Caco-2 (cell line): ENCODE data around the gene NNT. TPM values are rescaled to one million over a fixed set of nuclear protein-coding genes. Genes with fewer than 3 reads are reported as not detected.

ENCODE experiments used
- BruUV-seq: library from RNA; stranded (reverse); fragments of 400-500 nt; replicated peaks from 2 replicates; lab custom pipeline; 2021; lab: Mats Ljungman, UMichigan
- CTCF ChIA-PET: fragments of 300-600 bp; sonication (Branson Sonifier 250); formaldehyde crosslinking; loops from one replicate; lab custom pipeline; 2022; ENCODE audit warnings: antibody characterized with exemption; lab: Charles Lee
- POLR2A ChIA-PET: fragments of 300-600 bp; sonication (Branson Sonifier 250); formaldehyde crosslinking; loops from one replicate; lab custom pipeline; 2022; ENCODE audit warnings: antibody characterized with exemption; lab: Charles Lee
- DNase-seq, 2 experiments: peaks; one replicate each; pipeline versions ENCODE4 v3.0.0 to v3.0.0-alpha.2; 2020 to 2022
- H3K27me3 ChIP-seq: replicated peaks from 2 replicates; pipeline ENCODE4 v1.6.0; 2011; ENCODE audit warnings: low read length; ENCODE audit not compliant: control insufficient read depth, insufficient read depth
- H3K36me3 ChIP-seq: 2 replicates; pipeline ENCODE4 v1.5.1; 2011; ENCODE audit warnings: low read length; ENCODE audit not compliant: control insufficient read depth, insufficient read depth
- H3K4me1 ChIP-seq: fragments of 250-450 bp; sonication (Bioruptor Pico); 2 replicates; pipeline ENCODE4 v1.5.1; 2020; ENCODE audit warnings: mild to moderate bottlenecking
- H3K4me3 ChIP-seq: 2 replicates; pipeline ENCODE4 v1.5.1; 2011; ENCODE audit warnings: low read depth, mild to moderate bottlenecking, control low read depth, low read length
- H3K9me3 ChIP-seq: fragments of 250-450 bp; sonication (Bioruptor Pico); 2 replicates; pipeline ENCODE4 v1.5.1; 2020; ENCODE audit warnings: mild to moderate bottlenecking, moderate library complexity
- H3K27ac Mint-ChIP-seq: one replicate; pipeline ENCODE4 v1.8.0; 2022; ENCODE audit warnings: mixed read lengths; ENCODE audit not compliant: unreplicated experiment
- H3K27me3 Mint-ChIP-seq: one replicate; pipeline ENCODE4 v1.8.0; 2022; ENCODE audit warnings: mixed read lengths; ENCODE audit not compliant: insufficient read depth, unreplicated experiment
- H3K36me3 Mint-ChIP-seq: one replicate; pipeline ENCODE4 v1.8.0; 2022; ENCODE audit warnings: mild to moderate bottlenecking, mixed read lengths; ENCODE audit not compliant: insufficient read depth, unreplicated experiment
- H3K4me1 Mint-ChIP-seq: one replicate; pipeline ENCODE4 v1.8.0; 2022; ENCODE audit warnings: low read depth, mixed read lengths; ENCODE audit not compliant: unreplicated experiment
- H3K4me3 Mint-ChIP-seq: one replicate; pipeline ENCODE4 v1.8.0; 2022; ENCODE audit warnings: mild to moderate bottlenecking, moderate library complexity, mixed read lengths; ENCODE audit not compliant: unreplicated experiment
- H3K9me3 Mint-ChIP-seq: one replicate; pipeline ENCODE4 v1.8.0; 2022; ENCODE audit warnings: mixed read lengths; ENCODE audit not compliant: unreplicated experiment
- intact Hi-C: fragments of 100-400 bp; cut with micrococcal nuclease; formaldehyde crosslinking; loops from one replicate; pipeline ENCODE4 v1.10.0; 2022; ENCODE audit not compliant: unreplicated experiment
- total RNA-seq: library from RNA; stranded (reverse); gene quantifications from 2 replicates; pipeline ENCODE4 v1.2.3, GENCODE V29; 2022
- TF ChIP-seq, protein P1 (sequence below), 2 experiments: fragments of 200-600 bp in 1 of 2; IDR thresholded peaks; 1 replicate in 1 of 2; 2 replicates in 1 of 2; pipeline versions ENCODE4 v1.5.1 to v1.8.0; 2011 to 2022; ENCODE audit warnings: antibody characterized with exemption in 1 of 2, control low read depth in 1 of 2, inconsistent platforms in 1 of 2, low read depth in 1 of 2, low read length in 1 of 2, mild to moderate bottlenecking in 1 of 2, moderate library complexity in 1 of 2; ENCODE audit not compliant: insufficient read depth in 1 of 2, severe bottlenecking in 1 of 2, unreplicated experiment in 1 of 2

The NNT gene
- total RNA-seq, 1 experiment from 2014 or later = 44.8 TPM

DNA sequence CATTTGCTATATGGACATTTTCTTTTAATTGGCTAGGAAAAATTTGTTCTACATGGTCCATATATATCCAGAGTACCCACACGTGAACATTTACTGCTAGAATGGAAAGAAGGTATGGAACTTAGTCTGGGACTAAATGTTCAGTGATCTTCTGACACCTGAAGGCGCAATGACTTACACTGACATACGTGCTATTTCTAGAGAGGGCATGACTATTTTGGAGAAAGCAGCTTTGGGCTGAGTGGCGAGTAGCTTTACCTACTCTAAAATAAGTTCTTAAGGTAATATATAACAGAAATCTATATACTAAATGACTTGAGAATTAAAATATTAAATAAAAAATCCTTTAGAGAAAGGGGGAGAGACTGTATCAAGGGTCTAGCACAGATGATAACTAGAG, 10.4 kb downstream of the NNT start:
- POLR2A ChIA-PET = no interaction called here
- H3K4me1 Mint-ChIP-seq = no peaks in the 10 kb centered on the region
- DNase-seq = no peak
- Histone ChIP-seq H3K27me3 (no peaks in the 10 kb centered on the region), H3K4me3 (no peak overlapping the region), H3K9me3 (no peaks in the 10 kb centered on the region), H3K4me1 (no peaks in the 10 kb centered on the region; the same call in 1 of the 2 replicates), H3K36me3 (no peaks in the 10 kb centered on the region; the same call in 1 of the 2 replicates)
- CTCF ChIA-PET = interaction anchor here (1.1 kb wide), 1 partner anchor 35 kb away, joined by 3 read pairs; no protein-coding TSS in a partner anchor
- H3K27me3 Mint-ChIP-seq = no peaks in the 10 kb centered on the region
- intact Hi-C loops = no loop called here
- H3K4me3 Mint-ChIP-seq = no peak overlapping the region
- no peak overlapping the region for H3K27ac Mint-ChIP-seq
- TF ChIP-seq, protein P1, sequence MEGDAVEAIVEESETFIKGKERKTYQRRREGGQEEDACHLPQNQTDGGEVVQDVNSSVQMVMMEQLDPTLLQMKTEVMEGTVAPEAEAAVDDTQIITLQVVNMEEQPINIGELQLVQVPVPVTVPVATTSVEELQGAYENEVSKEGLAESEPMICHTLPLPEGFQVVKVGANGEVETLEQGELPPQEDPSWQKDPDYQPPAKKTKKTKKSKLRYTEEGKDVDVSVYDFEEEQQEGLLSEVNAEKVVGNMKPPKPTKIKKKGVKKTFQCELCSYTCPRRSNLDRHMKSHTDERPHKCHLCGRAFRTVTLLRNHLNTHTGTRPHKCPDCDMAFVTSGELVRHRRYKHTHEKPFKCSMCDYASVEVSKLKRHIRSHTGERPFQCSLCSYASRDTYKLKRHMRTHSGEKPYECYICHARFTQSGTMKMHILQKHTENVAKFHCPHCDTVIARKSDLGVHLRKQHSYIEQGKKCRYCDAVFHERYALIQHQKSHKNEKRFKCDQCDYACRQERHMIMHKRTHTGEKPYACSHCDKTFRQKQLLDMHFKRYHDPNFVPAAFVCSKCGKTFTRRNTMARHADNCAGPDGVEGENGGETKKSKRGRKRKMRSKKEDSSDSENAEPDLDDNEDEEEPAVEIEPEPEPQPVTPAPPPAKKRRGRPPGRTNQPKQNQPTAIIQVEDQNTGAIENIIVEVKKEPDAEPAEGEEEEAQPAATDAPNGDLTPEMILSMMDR (IDR thresholded peaks at IDR 0.05; ENCODE audit: insufficient read depth in 1 of 2, low read depth in 1 of 2, low read length in 1 of 2, severe bottlenecking in 1 of 2, unreplicated experiment in 1 of 2) = no peak
- no TSS peak for BruUV-seq
- H3K9me3 Mint-ChIP-seq = no peaks in the 10 kb centered on the region
- peaks cover 7% of the 10 kb centered on the region for H3K36me3 Mint-ChIP-seq

DNA sequence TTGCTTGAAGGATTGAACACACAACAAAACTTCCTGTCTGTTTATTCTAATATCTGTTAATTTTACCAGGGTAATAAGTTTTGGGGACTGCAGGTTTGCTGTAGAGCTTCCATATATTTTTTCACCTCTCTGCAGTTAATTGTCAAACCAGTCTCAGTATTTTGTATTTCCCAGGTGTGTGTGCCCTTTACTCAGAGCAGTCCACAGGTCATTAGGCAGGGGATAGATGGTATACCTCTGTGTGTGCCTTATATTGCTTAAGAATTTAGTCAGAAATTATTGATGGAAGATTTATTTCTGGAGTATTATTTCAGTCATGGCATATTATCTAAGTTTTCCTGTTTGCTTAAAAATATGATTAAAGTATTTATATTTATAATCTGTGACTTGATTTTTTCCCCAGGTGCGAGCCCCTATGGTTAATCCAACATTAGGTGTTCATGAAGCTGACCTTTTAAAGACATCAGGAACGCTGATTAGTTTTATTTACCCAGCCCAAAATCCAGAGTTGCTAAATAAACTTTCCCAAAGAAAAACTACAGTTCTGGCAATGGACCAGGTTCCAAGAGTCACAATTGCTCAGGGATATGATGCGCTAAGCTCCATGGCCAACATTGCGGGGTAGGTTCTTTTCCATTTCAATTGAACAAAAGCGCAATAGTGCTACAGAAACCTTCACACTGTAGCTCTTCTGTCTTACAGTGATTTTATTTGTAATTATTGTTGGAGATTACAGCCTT, 12.6 kb downstream of the NNT start:
- peaks cover 1% of the 10 kb centered on the region; the same call in 1 of the 2 replicates for H3K36me3 ChIP-seq
- H3K27ac Mint-ChIP-seq = no peak overlapping the region
- no TSS peak for BruUV-seq
- H3K9me3 ChIP-seq = no peaks in the 10 kb centered on the region
- DNase-seq = no peak
- intact Hi-C loops = no loop called here
- no peaks in the 10 kb centered on the region for H3K27me3 Mint-ChIP-seq
- H3K4me1 Mint-ChIP-seq = no peaks in the 10 kb centered on the region
- CTCF ChIA-PET = interaction anchor here (1.3 kb wide), 1 partner anchor 16 kb away, joined by 7 read pairs; no protein-coding TSS in a partner anchor
- H3K27me3 ChIP-seq = no peaks in the 10 kb centered on the region
- H3K4me3 ChIP-seq = no peak overlapping the region
- no peaks in the 10 kb centered on the region for H3K4me1 ChIP-seq
- POLR2A ChIA-PET = no interaction called here
- H3K9me3 Mint-ChIP-seq = no peaks in the 10 kb centered on the region
- H3K36me3 Mint-ChIP-seq = peaks cover 7% of the 10 kb centered on the region
- H3K4me3 Mint-ChIP-seq = no peak overlapping the region
- TF ChIP-seq, protein P1 (IDR thresholded peaks at IDR 0.05; ENCODE audit: insufficient read depth in 1 of 2, low read depth in 1 of 2, low read length in 1 of 2, severe bottlenecking in 1 of 2, unreplicated experiment in 1 of 2) = no peak

DNA sequence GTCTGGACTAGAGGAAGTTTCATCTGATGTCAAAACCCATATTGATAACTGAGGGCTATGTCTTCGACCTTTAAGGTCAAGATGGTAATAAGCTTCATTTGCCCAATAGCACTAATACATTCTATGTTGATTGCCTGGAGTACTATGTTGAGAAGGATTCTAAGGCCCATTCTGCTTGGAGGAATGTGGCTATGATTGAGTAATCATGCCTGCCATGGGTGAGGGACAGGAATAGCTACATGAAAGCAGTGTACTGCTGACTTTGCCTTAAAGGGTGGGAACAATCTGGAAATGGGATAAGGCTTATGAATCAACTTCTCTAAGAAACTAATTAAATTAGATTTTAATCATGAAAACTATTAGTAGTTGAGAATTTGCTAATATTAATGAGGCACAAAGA, 13.6 kb downstream of the NNT start:
- Histone ChIP-seq H3K36me3 (peaks cover 1% of the 10 kb centered on the region; the same call in 1 of the 2 replicates), H3K4me1 (no peaks in the 10 kb centered on the region), H3K4me3 (no peak overlapping the region), H3K27me3 (no peaks in the 10 kb centered on the region), H3K9me3 (no peaks in the 10 kb centered on the region)
- Mint-ChIP-seq H3K36me3 (peaks cover 8% of the 10 kb centered on the region), H3K4me3 (no peak overlapping the region), H3K27me3 (no peaks in the 10 kb centered on the region), H3K27ac (no peak overlapping the region), H3K9me3 (no peaks in the 10 kb centered on the region), H3K4me1 (no peaks in the 10 kb centered on the region)
- DNase-seq = peak in 1 of 2 experiments; percentile 4
- intact Hi-C loops = no loop called here
- ChIA-PET POLR2A (no interaction called here), CTCF (interaction anchor here (1.3 kb wide), 1 partner anchor 15 kb away, joined by 7 read pairs; no protein-coding TSS in a partner anchor)
- TF ChIP-seq, protein P1 (IDR thresholded peaks at IDR 0.05; ENCODE audit: insufficient read depth in 1 of 2, low read depth in 1 of 2, low read length in 1 of 2, severe bottlenecking in 1 of 2, unreplicated experiment in 1 of 2) = no peak
- no TSS peak for BruUV-seq
